GM23338 (cell line): ENCODE measurements around the gene CCNB2. TPM values are rescaled to one million over a fixed set of nuclear protein-coding genes. Genes with fewer than 3 reads are reported as not detected.

Experiments
- EZH2 ChIP-seq: fragments of 200-600 bp; sonication (generic); IDR thresholded peaks from one replicate; pipeline ENCODE4 v1.8.0; 2017; ENCODE audit warnings: antibody characterized with exemption, mild to moderate bottlenecking, low read depth; ENCODE audit not compliant: unreplicated experiment
- EZH2phosphoT487 ChIP-seq: fragments of 200-600 bp; sonication (generic); IDR thresholded peaks from one replicate; pipeline ENCODE4 v1.8.1; 2018; ENCODE audit warnings: antibody characterized with exemption; ENCODE audit not compliant: unreplicated experiment
- JUNB ChIP-seq: IDR thresholded peaks from one replicate; pipeline ENCODE4 v1.6.1; 2016; ENCODE audit warnings: antibody characterized with exemption; ENCODE audit not compliant: unreplicated experiment
- NANOG ChIP-seq: IDR thresholded peaks from 2 replicates; pipeline ENCODE4 v1.6.1; 2016; ENCODE audit warnings: antibody characterized with exemption, borderline replicate concordance
- ZNF331 ChIP-seq: fragments of 250-450 bp; sonication (Bioruptor Pico); IDR thresholded peaks from 2 replicates; pipeline ENCODE4 v1.5.0; 2020; ENCODE audit warnings: low read depth, mild to moderate bottlenecking, moderate library complexity
- polyA plus RNA-seq: library from polyadenylated mRNA; unstranded; fragments of >200 nt; fragmentation: Nextera tagmentation; extraction: Ambion mirVana; gene quantifications from 2 replicates; pipeline ENCODE4 v1.2.1, GENCODE V29; 2016
- total RNA-seq: library from RNA; depleted of rRNA; stranded (reverse); fragments of >200 nt; shearing (Covaris generic); gene quantifications from 2 replicates; pipeline ENCODE4 v1.2.3, GENCODE V29; 2014
- TF ChIP-seq, protein P1 (sequence below): fragments of 250-450 bp; sonication (Bioruptor Pico); IDR thresholded peaks from 2 replicates; pipeline ENCODE4 v1.5.0; 2020; ENCODE audit warnings: mild to moderate bottlenecking, moderate library complexity
- TF ChIP-seq, protein P2 (sequence below), 2 experiments: fragments of 200-600 bp in 1 of 2; sonication (generic) in 1 of 2; conservative IDR thresholded peaks; 2 replicates each; pipeline versions ENCODE4 v1.5.1 to v1.6.1; 2016 to 2017; ENCODE audit warnings: antibody characterized with exemption in 2 of 2, low read depth in 2 of 2, mild to moderate bottlenecking in 2 of 2, moderate library complexity in 1 of 2
- TF ChIP-seq, protein P3 (sequence below): IDR thresholded peaks from one replicate; pipeline ENCODE4 v1.6.1; 2018; ENCODE audit warnings: antibody characterized with exemption; ENCODE audit not compliant: unreplicated experiment

CCNB2 gene
- total and polyA plus RNA-seq, 2 experiments from 2014 or later = 81.8 to 108 TPM

DNA sequence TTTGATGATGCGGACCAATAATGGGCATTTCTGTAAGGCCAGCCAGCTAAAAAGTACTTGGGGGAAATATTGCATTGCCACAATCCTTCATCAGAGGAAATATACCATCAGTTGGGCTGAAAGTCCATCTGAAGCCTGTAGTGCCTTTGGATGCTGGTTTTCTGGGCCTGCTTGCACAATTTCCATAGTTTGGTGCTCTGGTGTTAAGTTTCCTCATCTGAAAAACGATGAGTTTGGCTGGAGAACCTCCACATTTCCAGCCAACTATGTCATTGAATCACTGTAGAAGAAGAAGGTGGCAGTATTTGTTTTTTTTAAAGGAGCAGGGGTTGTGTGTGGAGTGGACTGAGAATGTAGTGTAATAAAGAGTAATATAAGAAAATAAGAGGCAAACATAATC is 10.1 kb downstream of the CCNB2 start (continued):
- TF ChIP-seq, protein P1, sequence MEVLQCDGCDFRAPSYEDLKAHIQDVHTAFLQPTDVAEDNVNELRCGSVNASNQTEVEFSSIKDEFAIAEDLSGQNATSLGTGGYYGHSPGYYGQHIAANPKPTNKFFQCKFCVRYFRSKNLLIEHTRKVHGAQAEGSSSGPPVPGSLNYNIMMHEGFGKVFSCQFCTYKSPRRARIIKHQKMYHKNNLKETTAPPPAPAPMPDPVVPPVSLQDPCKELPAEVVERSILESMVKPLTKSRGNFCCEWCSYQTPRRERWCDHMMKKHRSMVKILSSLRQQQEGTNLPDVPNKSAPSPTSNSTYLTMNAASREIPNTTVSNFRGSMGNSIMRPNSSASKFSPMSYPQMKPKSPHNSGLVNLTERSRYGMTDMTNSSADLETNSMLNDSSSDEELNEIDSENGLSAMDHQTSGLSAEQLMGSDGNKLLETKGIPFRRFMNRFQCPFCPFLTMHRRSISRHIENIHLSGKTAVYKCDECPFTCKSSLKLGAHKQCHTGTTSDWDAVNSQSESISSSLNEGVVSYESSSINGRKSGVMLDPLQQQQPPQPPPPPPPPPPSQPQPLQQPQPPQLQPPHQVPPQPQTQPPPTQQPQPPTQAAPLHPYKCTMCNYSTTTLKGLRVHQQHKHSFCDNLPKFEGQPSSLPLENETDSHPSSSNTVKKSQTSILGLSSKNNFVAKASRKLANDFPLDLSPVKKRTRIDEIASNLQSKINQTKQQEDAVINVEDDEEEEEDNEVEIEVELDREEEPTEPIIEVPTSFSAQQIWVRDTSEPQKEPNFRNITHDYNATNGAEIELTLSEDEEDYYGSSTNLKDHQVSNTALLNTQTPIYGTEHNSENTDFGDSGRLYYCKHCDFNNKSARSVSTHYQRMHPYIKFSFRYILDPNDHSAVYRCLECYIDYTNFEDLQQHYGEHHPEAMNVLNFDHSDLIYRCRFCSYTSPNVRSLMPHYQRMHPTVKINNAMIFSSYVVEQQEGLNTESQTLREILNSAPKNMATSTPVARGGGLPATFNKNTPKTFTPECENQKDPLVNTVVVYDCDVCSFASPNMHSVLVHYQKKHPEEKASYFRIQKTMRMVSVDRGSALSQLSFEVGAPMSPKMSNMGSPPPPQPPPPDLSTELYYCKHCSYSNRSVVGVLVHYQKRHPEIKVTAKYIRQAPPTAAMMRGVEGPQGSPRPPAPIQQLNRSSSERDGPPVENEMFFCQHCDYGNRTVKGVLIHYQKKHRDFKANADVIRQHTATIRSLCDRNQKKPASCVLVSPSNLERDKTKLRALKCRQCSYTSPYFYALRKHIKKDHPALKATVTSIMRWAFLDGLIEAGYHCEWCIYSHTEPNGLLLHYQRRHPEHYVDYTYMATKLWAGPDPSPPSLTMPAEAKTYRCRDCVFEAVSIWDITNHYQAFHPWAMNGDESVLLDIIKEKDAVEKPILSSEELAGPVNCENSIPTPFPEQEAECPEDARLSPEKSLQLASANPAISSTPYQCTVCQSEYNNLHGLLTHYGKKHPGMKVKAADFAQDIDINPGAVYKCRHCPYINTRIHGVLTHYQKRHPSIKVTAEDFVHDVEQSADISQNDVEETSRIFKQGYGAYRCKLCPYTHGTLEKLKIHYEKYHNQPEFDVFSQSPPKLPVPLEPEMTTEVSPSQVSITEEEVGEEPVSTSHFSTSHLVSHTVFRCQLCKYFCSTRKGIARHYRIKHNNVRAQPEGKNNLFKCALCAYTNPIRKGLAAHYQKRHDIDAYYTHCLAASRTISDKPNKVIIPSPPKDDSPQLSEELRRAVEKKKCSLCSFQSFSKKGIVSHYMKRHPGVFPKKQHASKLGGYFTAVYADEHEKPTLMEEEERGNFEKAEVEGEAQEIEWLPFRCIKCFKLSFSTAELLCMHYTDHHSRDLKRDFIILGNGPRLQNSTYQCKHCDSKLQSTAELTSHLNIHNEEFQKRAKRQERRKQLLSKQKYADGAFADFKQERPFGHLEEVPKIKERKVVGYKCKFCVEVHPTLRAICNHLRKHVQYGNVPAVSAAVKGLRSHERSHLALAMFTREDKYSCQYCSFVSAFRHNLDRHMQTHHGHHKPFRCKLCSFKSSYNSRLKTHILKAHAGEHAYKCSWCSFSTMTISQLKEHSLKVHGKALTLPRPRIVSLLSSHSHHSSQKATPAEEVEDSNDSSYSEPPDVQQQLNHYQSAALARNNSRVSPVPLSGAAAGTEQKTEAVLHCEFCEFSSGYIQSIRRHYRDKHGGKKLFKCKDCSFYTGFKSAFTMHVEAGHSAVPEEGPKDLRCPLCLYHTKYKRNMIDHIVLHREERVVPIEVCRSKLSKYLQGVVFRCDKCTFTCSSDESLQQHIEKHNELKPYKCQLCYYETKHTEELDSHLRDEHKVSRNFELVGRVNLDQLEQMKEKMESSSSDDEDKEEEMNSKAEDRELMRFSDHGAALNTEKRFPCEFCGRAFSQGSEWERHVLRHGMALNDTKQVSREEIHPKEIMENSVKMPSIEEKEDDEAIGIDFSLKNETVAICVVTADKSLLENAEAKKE = no peak
- TF ChIP-seq, protein P2, sequence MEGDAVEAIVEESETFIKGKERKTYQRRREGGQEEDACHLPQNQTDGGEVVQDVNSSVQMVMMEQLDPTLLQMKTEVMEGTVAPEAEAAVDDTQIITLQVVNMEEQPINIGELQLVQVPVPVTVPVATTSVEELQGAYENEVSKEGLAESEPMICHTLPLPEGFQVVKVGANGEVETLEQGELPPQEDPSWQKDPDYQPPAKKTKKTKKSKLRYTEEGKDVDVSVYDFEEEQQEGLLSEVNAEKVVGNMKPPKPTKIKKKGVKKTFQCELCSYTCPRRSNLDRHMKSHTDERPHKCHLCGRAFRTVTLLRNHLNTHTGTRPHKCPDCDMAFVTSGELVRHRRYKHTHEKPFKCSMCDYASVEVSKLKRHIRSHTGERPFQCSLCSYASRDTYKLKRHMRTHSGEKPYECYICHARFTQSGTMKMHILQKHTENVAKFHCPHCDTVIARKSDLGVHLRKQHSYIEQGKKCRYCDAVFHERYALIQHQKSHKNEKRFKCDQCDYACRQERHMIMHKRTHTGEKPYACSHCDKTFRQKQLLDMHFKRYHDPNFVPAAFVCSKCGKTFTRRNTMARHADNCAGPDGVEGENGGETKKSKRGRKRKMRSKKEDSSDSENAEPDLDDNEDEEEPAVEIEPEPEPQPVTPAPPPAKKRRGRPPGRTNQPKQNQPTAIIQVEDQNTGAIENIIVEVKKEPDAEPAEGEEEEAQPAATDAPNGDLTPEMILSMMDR (conservative IDR thresholded peaks at IDR 0.05; ENCODE audit: low read depth in 2 of 2) = no peak
- TF ChIP-seq EZH2 (no peak), NANOG (no peak), EZH2phosphoT487 (no peak), JUNB (no peak), ZNF331 (CRISPR knock-in tag) (no peak)
- TF ChIP-seq, protein P3, sequence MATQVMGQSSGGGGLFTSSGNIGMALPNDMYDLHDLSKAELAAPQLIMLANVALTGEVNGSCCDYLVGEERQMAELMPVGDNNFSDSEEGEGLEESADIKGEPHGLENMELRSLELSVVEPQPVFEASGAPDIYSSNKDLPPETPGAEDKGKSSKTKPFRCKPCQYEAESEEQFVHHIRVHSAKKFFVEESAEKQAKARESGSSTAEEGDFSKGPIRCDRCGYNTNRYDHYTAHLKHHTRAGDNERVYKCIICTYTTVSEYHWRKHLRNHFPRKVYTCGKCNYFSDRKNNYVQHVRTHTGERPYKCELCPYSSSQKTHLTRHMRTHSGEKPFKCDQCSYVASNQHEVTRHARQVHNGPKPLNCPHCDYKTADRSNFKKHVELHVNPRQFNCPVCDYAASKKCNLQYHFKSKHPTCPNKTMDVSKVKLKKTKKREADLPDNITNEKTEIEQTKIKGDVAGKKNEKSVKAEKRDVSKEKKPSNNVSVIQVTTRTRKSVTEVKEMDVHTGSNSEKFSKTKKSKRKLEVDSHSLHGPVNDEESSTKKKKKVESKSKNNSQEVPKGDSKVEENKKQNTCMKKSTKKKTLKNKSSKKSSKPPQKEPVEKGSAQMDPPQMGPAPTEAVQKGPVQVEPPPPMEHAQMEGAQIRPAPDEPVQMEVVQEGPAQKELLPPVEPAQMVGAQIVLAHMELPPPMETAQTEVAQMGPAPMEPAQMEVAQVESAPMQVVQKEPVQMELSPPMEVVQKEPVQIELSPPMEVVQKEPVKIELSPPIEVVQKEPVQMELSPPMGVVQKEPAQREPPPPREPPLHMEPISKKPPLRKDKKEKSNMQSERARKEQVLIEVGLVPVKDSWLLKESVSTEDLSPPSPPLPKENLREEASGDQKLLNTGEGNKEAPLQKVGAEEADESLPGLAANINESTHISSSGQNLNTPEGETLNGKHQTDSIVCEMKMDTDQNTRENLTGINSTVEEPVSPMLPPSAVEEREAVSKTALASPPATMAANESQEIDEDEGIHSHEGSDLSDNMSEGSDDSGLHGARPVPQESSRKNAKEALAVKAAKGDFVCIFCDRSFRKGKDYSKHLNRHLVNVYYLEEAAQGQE = no peak
